ENCODE results near the gene PTPN13. TPM values are rescaled to one million over a fixed set of nuclear protein-coding genes. Genes with fewer than 3 reads are reported as not detected.
"Not testable (repeated sequence)": the region's sequence is repeated elsewhere in the genome, so short reads cannot be mapped to it uniquely, and the experiment has no call there.

The PTPN13 gene
- total RNA-seq, 1 donor from 2014 or later = 66.3 TPM

- H3K4me1 ChIP-seq = no peaks in the 10 kb centered on the region
- no peak overlapping the region for H3K27ac ChIP-seq
- intact Hi-C loops (cut with DNase I) = no loop called here
- H3K36me3 ChIP-seq = peaks cover 0 to 12% of the 10 kb centered on the region in 2 donors
- no peak overlapping the region for H3K4me3 ChIP-seq
- no peaks in the 10 kb centered on the region for H3K9me3 ChIP-seq
- no peaks in the 10 kb centered on the region for H3K27me3 ChIP-seq
- TF ChIP-seq POLR2AphosphoS5 (IDR thresholded peaks at IDR 0.05; ENCODE audit: insufficient read depth in 1 of 2, low read depth in 1 of 2) (no peak), CTCF (IDR thresholded peaks at IDR 0.05) (no peak), POLR2A (IDR thresholded peaks at IDR 0.05) (no peak)
- DNase-seq (ENCODE audit: extremely low spot score in 2 of 2) = no peak
Measured at GRCh38 chr4:86717651-86718050, 123.5 kb downstream of the PTPN13 start.

GRCh38 chr4:86718152-86718551, 124.0 kb downstream of the PTPN13 start:
- Histone ChIP-seq H3K27me3 (no peaks in the 10 kb centered on the region), H3K4me3 (no peak overlapping the region), H3K4me1 (no peaks in the 10 kb centered on the region), H3K9me3 (no peaks in the 10 kb centered on the region), H3K27ac (no peak overlapping the region), H3K36me3 (peaks cover 0 to 15% of the 10 kb centered on the region in 2 donors)
- TF ChIP-seq POLR2A (IDR thresholded peaks at IDR 0.05) (no peak), POLR2AphosphoS5 (IDR thresholded peaks at IDR 0.05; ENCODE audit: insufficient read depth in 1 of 2, low read depth in 1 of 2) (no peak)
- DNase-seq (ENCODE audit: extremely low spot score in 2 of 2) = no peak
- intact Hi-C loops (cut with DNase I) = no loop called here

GRCh38 chr4:86719149-86719548, 125.0 kb downstream of the PTPN13 start:
- H3K27ac ChIP-seq; H3K4me1 ChIP-seq; H3K4me3 ChIP-seq; H3K27me3 ChIP-seq; intact Hi-C loops (cut with DNase I); DNase-seq (ENCODE audit: extremely low spot score in 2 of 2); H3K9me3 ChIP-seq: not testable (repeated sequence)
- H3K36me3 ChIP-seq = peaks cover 0 to 15% of the 10 kb centered on the region in 2 donors

GRCh38 chr4:86720508-86721068, 126.5 kb downstream of the PTPN13 start:
- Histone ChIP-seq H3K4me3 (no peak overlapping the region), H3K4me1 (no peaks in the 10 kb centered on the region), H3K36me3 (peaks cover 0 to 15% of the 10 kb centered on the region in 2 donors), H3K9me3 (no peaks in the 10 kb centered on the region), H3K27me3 (no peaks in the 10 kb centered on the region), H3K27ac (no peak overlapping the region)
- DNase-seq (ENCODE audit: extremely low spot score in 2 of 2) = no peak
- intact Hi-C loops (cut with DNase I) = no loop called here
- no peak for TF ChIP-seq CTCF (IDR thresholded peaks at IDR 0.05)
- TF ChIP-seq POLR2A (IDR thresholded peaks at IDR 0.05) = no peak
- TF ChIP-seq POLR2AphosphoS5 (IDR thresholded peaks at IDR 0.05; ENCODE audit: insufficient read depth in 1 of 2, low read depth in 1 of 2) = no peak

- intact Hi-C loops (cut with DNase I) = no loop called here
Measured at GRCh38 chr4:86721412-86721811, 127.3 kb downstream of the PTPN13 start.

More at GRCh38 chr4:86721412-86721811, 127.3 kb downstream of the PTPN13 start:
- Histone ChIP-seq H3K36me3 (peaks cover 0 to 15% of the 10 kb centered on the region in 2 donors), H3K4me1 (no peaks in the 10 kb centered on the region), H3K9me3 (no peaks in the 10 kb centered on the region), H3K27ac (no peak overlapping the region), H3K4me3 (no peak overlapping the region), H3K27me3 (no peaks in the 10 kb centered on the region)
- TF ChIP-seq POLR2AphosphoS5 (IDR thresholded peaks at IDR 0.05; ENCODE audit: insufficient read depth in 1 of 2, low read depth in 1 of 2) = no peak
- no peak for TF ChIP-seq POLR2A (IDR thresholded peaks at IDR 0.05)
- no peak for TF ChIP-seq CTCF (IDR thresholded peaks at IDR 0.05)
- no peak for DNase-seq (ENCODE audit: extremely low spot score in 2 of 2)
